ENCODE results near the gene FOXN3.

FOXN3 gene

GRCh38 chr14:89408907-89409700 is 7.9 kb downstream of the FOXN3 start:
- no peak for DNase-seq (ENCODE audit: low spot score)

DNA sequence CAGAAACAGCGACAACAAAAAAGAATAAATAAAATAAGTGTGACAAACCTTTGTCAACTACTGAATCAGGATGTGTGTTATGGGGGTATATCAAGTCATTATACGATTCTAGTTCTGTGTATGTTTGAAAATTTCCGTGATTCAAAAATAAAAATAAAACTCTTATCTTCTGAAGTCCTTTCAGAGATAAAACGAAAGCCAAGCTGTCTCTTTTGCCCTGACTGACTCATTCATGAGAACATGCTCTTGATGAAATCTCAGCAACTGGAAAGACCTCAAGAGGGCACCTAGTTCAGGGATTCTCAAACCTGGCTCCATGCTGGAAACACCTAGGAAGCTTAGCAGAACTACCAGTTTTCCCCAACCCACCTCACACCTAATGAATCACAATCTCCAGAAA is 9.2 kb downstream of the FOXN3 start:
- DNase-seq (ENCODE audit: low spot score): no peak

GRCh38 chr14:89406941-89407340 is 10.1 kb downstream of the FOXN3 start:
- no peak for DNase-seq (ENCODE audit: low spot score)

- DNase-seq (ENCODE audit: low spot score): no peak
Observed at GRCh38 chr14:89406361-89406760, 10.7 kb downstream of the FOXN3 start.

- no peak for DNase-seq (ENCODE audit: low spot score)
Observed at GRCh38 chr14:89405712-89406111, 11.3 kb downstream of the FOXN3 start.

DNA sequence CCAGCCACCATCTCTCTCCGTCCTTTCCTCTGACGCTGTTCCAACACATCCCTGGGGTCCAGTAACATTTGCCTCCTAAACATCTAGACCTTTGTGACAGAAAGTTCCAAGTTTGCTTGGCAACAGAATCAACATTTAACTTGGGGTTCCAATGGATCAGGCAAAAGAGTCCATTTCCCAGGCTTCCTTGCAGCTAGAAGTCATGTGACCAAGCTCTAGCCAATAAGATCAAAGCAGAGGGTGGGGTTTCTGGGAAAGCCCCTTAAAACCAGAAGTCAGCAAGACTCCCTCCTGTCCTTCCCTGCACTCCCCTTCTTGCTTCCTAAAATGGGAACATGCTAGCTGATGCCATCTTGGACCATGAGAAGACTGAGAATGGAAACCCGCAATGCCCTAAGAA is 14.7 kb downstream of the FOXN3 start:
- no peak for DNase-seq (ENCODE audit: low spot score)

DNA sequence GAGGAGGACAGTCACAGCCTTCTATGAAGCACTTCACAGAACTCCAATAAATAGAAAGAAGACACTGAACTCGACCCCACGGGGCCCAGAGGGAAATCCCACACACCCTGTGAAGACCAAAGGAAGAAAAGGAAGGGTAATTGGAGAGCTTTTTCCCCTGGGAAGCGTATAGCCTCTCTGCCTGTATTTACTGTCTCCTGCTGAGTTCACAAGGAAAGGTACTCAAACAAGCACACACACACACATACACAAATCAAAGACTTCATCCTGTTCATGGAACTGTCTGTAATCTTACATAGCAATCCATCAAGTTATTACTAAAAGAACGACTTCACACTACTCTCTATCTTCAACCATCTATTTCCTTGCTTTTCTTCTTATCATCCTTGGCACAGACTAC is 15.3 kb downstream of the FOXN3 start:
- DNase-seq (ENCODE audit: low spot score): no peak

GRCh38 chr14:89401241-89401640 is 15.8 kb downstream of the FOXN3 start:
- DNase-seq (ENCODE audit: low spot score): no peak

DNA sequence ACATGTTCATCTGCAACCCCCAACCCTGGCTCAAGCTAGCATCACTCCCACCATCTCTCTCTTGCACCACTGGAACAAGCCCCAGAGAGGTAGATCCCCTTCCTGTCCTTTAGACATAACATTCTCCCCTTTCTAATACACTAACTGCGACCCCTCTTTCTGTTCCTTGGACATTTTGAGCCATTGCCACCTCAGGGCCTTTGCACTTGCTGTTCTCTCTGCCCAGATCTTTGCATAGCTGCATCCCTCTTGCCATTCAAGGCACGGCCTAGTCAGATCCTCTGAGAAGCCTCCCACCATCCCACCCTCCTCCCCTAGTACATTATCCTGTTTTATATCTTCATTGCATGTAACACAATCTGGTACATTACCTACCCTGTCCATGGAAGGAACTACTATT is 16.5 kb downstream of the FOXN3 start:
- no peak for DNase-seq (ENCODE audit: low spot score)

DNA sequence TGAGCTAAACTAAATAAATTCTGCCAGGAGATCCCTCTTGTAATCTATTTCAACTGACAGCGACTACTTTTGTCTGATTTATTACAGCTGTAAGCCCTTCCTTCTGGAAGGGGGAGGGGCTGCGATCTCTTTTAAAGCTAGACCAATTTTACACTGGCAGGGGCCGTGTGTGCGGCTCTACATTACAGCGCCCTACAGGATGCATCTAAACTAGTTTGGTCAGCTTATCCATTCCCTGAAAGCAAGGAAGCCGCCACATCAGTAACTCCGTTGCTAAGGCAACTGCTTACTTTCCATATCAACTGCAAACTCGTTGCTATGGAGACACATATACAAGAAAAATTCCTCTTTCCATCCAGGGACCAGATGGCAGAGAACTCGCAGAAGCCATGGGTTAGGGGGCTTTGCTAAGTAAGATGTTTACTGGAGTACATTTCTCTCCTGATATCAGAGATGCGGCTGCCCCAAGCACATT is 17.4 kb downstream of the FOXN3 start:
- DNase-seq (ENCODE audit: low spot score): no peak

DNA sequence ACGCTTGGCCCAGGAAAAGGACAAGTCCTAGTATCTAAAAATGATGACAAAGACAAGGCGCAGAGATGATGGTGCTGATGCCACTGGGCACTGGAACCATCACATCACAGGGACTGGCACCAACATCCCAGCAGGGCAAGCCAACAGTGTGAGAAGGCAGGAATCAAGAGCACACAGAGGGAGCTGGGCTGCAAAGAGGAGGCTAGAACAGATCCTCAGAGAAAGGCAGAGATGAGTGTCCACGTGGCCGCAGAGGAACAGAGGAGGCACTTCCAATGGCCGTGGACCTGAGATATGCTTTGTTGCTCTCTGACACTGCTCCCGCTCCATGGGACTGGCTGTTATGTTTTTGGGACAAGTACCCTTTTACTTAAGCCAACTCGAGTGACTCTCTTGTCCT is 17.9 kb downstream of the FOXN3 start:
- no peak for DNase-seq (ENCODE audit: low spot score)

DNA sequence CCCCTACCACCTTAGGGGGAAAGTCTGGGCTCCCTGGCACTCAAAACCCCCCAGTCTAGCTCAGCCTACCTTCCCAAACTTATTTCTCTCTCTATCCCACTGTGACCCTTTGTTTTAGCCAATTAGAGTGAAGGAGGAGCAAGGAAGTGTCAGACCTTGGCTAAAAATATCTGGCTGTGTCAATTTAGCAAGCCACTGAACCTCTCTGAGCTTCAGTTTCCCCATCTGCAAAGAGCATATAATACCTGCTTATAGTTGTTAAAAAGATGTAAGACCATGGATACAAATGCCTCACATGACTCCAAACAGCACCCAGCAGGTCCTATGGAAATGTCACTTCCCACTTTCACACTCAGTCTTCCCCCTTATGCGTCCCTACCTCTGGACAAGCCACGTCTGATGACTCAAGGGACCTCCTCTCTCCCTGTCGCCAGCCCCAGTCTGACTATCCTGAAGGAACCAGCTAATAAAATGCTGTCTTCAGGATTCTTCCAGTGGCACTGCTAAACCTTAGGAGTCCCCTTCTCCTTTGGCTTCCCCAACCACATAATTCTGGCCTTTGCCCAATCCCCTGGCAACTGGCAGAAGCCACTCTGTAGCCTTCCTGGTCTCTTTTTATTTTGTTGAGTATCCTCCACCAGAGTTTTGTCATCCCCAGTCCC is 19.3 kb downstream of the FOXN3 start:
- no peak for DNase-seq (ENCODE audit: low spot score)

DNA sequence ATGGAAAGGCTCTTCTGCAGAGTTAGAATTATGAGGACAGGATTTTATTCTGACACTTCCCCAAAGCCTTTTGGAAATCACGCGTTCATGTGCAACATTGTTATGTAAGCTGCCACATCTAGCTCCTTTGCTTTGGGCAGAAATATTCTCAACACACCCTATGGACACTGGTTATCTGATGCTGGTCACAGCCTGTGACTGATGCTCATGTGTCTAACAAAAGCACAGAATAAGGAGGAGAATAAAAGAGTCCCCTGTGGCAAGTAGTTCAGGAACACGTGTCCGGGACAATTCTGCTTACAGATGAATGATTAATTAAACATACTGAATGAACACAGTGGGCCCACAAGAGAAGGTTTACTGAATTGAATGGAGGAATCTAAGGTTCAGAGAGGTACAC is 22.1 kb downstream of the FOXN3 start:
- no peak for DNase-seq (ENCODE audit: low spot score)

DNA sequence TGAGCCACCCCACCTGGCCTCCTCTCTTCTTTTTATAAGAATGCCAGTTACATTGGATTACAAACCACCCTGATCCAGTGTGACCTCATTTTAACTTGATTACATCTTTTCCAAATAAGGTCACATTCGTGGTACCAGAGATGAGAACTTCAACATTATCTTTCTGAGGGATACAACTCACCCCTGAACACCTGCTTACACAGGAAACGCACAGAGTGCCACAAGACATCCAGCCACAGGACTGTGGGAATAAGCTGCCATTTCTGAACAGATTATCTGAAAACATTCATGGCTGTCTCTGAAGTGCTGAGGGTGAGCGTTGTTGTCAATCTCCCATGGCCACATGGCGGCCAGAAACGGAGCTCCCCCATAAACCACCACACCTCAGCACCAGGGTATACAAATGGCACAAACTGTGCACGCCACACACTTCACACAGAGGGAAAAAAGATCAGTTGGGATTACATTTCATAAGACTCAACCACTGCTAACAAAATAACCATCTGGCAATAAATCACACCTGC is 23.7 kb downstream of the FOXN3 start:
- DNase-seq (ENCODE audit: low spot score): no peak

DNA sequence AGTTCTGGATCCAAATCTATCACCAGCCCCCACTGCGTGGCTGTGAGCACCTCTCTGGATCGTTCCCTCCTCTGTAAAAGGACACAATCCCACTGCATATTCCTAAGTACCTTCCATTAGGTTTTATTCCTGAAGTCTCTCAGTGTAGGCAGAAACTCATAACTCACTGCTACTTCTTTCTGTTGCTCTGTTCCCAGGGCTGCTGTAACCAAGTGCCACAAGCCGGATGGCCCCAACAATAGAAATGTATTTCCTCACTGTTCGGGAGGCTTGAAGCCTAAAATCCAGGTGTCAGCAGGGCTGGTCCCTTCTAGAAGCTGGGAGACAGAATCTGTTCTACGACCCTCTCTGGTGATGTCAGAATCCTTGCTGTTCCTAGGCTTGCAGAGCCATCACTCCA is 24.9 kb downstream of the FOXN3 start:
- DNase-seq (ENCODE audit: low spot score): no peak

DNA sequence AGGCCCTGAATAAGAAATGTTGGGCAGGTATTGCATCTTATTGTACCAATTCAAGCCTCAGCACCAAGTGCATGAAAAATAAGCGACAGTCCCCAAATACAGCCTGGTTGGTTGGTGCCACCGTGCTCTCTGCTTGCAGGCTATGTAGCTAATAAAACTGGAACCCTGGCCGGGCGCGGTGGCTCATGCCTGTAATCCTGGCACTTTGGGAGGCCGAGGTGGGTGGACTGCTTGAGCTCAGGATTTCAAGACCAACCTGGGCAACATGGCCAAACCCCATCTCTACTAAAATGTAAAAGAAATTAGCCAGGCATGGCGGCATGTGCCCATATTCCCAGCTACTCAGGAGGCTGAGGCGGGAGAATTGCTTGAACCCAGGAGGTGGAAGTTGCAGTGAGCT is 25.5 kb downstream of the FOXN3 start:
- no peak for DNase-seq (ENCODE audit: low spot score)

GRCh38 chr14:89391123-89391522 is 25.9 kb downstream of the FOXN3 start:
- DNase-seq (ENCODE audit: low spot score): no peak

DNA sequence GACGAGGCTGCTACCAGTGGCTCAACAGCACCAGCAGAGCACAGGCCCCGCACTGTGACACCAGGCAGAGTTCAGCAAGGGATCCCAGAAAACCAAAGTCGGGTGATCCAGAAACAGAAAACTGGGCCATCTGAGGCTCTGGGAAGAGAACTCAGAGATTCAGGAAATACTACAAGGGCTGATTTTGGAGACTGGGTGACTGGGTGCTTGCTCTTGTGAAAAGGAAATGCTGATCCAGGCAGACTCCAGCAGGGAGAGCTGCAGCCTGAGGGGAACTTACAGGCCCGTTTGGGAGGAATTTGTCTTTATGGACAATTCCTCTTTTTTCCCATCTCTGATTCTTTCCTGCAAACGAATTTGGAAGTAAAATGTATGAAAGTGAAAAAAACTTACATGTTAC is 28.2 kb downstream of the FOXN3 start:
- no peak for DNase-seq (ENCODE audit: low spot score)

GRCh38 chr14:89387922-89388685 is 28.9 kb downstream of the FOXN3 start:
- DNase-seq (ENCODE audit: low spot score): no peak

- DNase-seq (ENCODE audit: low spot score): no peak
Observed at GRCh38 chr14:89386212-89386886, 30.7 kb downstream of the FOXN3 start.

DNA sequence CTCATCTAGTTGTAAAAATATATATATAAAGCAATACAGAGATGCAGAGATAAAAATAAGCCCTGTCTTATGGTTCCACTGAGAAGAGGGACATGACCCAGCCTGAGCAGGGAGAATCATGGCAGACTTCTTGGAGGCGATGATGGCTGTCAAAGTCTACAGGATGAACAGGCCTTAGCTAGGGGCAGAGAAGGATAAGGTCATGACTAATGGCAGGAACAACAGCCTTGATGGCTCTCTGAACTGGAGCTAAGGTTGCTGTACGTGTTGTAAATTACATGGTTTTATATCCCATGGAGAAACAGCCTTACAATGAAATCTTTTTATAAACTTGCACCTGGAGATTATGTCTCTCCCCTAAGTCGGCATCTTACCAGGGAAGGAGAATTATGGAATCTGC is 32.4 kb downstream of the FOXN3 start:
- no peak for DNase-seq (ENCODE audit: low spot score)

DNA sequence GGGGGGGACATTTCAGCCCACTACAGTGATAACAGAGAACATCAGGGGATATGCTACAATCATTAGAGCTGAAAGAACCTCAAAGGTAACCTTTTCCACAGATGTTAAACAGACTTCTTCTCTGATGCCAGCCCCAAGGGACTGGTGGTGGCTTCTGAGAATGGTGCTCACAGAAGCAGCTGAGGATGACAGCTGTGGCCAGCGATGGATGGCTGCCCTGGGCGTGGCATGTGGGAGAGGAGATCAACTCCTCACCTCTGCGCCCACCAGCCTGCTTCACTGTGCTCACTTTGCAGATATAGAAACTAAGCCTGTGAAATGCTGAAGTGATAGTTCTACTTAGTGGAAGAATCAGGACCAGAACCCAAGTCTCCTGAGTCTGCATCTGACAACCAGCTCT is 33.0 kb downstream of the FOXN3 start:
- no peak for DNase-seq (ENCODE audit: low spot score)

Data from globus pallidus (tissue), 1 donor.